CD4-positive, alpha-beta memory T cell (primary cell): Measurements from ENCODE around the gene SEZ6L. TPM values are rescaled to one million over a fixed set of nuclear protein-coding genes. Genes with fewer than 3 reads are reported as not detected.

Experiments
- CTCF ChIA-PET: fragments of 350-600 bp; sonication (Branson Sonifier 250); formaldehyde crosslinking; loops from one replicate; lab custom pipeline; 2021; ENCODE audit warnings: inconsistent platforms; ENCODE audit not compliant: partially characterized antibody; lab: Charles Lee
- POLR2A ChIA-PET: fragments of 350-600 bp; sonication (Branson Sonifier 250); formaldehyde crosslinking; loops from one replicate; lab custom pipeline; 2021; ENCODE audit not compliant: partially characterized antibody; lab: Charles Lee
- DNase-seq, 5 donors: peaks; one replicate each; pipeline versions ENCODE4 v3.0.0 to v3.0.0-alpha.2; 2020 to 2022; ENCODE audit warnings: mixed read lengths in 1 of 5
- H3K27ac ChIP-seq: one replicate; pipeline ENCODE4 v1.7.0; 2013; ENCODE audit warnings: low read depth, low read length
- H3K27me3 ChIP-seq: 2 replicates; pipeline ENCODE4 v1.7.0; 2013; ENCODE audit warnings: mild to moderate bottlenecking, low read length, moderate library complexity; ENCODE audit not compliant: insufficient read depth
- H3K36me3 ChIP-seq: 2 replicates; pipeline ENCODE4 v1.7.0; 2013; ENCODE audit warnings: mild to moderate bottlenecking, low read length, moderate library complexity; ENCODE audit not compliant: insufficient read depth
- H3K4me1 ChIP-seq: 2 replicates; pipeline ENCODE4 v1.7.0; 2013; ENCODE audit warnings: mild to moderate bottlenecking, low read length, moderate library complexity; ENCODE audit not compliant: insufficient read depth
- H3K4me3 ChIP-seq, 2 donors: one replicate each; pipeline ENCODE4 v1.7.0; 2013; ENCODE audit warnings: low read length in 2 of 2, mild to moderate bottlenecking in 1 of 2
- H3K9me3 ChIP-seq, 2 donors: one replicate each; pipeline ENCODE4 v1.7.0; 2013; ENCODE audit warnings: low read length in 2 of 2, control low read depth in 1 of 2; ENCODE audit not compliant: control insufficient read depth in 1 of 2
- H3K27ac Mint-ChIP-seq, 7 donors: one replicate each; pipeline ENCODE4 v1.8.0; 2020 to 2021; ENCODE audit warnings: mixed read lengths in 7 of 7, mild to moderate bottlenecking in 6 of 7, inconsistent platforms in 3 of 7, moderate library complexity in 3 of 7
- H3K27me3 Mint-ChIP-seq, 2 donors: one replicate each; pipeline ENCODE4 v1.8.0; 2020 to 2021; ENCODE audit warnings: mixed read lengths in 2 of 2
- H3K36me3 Mint-ChIP-seq, 2 donors: one replicate each; pipeline ENCODE4 v1.8.0; 2020 to 2021; ENCODE audit warnings: mixed read lengths in 2 of 2, inconsistent platforms in 1 of 2, mild to moderate bottlenecking in 1 of 2
- H3K4me1 Mint-ChIP-seq, 4 donors: one replicate each; pipeline ENCODE4 v1.8.0; 2020 to 2021; ENCODE audit warnings: mixed read lengths in 4 of 4, mild to moderate bottlenecking in 1 of 4
- H3K4me3 Mint-ChIP-seq, 8 donors: one replicate each; pipeline ENCODE4 v1.8.0; 2020 to 2021; ENCODE audit warnings: mixed read lengths in 8 of 8, mild to moderate bottlenecking in 7 of 8, moderate library complexity in 6 of 8, inconsistent platforms in 3 of 8
- H3K9me3 Mint-ChIP-seq, 8 donors: one replicate each; pipeline ENCODE4 v1.8.0; 2020 to 2021; ENCODE audit warnings: mixed read lengths in 8 of 8, mild to moderate bottlenecking in 5 of 8, inconsistent platforms in 3 of 8, moderate library complexity in 1 of 8
- intact Hi-C: fragments of 100-400 bp; cut with micrococcal nuclease; formaldehyde crosslinking; loops from one replicate; pipeline ENCODE4 v1.15.1; 2023
- polyA plus RNA-seq, 2 donors: library from polyadenylated mRNA; unstranded; fragments of 300-500 nt; fragmentation: Illumina TruSeq; gene quantifications; one replicate each; pipeline ENCODE4 v1.2.3, GENCODE V29; 2021
- total RNA-seq, 2 experiments: library from RNA; stranded (reverse); gene quantifications; one replicate each; pipeline ENCODE4 v1.2.3, GENCODE V29; 2021

Gene SEZ6L
- total and polyA plus RNA-seq, 4 experiments from 2014 or later: not detected

DNA sequence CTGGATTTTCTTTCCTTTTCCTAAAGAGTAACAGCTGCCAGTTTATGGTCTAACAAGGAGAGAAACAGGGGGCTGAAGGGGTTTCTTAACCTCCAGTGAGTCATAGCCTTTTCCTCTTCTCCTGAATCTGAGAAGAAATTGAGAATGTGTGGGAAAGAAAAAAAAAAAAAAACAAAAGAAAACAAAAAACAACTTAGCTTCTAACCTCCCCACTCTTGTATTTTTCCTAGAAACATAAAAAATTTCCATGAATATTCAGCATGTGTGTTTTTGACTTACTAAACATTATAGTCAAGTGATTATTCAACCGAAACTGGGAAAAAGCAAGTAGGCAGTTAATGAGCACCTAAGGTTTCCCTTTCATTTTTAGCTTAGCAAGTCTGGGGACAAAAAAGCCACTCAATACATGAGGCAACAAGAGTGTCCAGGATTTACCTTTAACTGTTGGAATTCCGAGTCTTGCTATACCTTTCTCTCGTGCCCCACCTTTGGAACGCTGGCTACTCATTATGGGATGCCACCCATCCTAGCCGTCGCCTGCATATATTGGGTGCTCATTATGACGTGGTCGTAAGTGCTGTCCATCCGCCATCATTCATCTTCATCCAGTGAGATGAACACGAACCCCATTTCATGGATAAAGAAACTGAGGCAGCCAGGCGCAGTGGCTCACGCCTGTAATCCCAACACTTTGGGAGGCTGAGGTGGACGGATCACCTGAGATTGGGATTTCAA, 262.2 kb downstream of the SEZ6L start:
- Histone ChIP-seq H3K4me1 (peaks cover 32% of the 10 kb centered on the region), H3K36me3 (peaks cover 4% of the 10 kb centered on the region), H3K4me3 (no peak overlapping the region), H3K27me3 (no peaks in the 10 kb centered on the region), H3K9me3 (no peaks in the 10 kb centered on the region), H3K27ac (no peak overlapping the region)
- POLR2A ChIA-PET: interaction anchor here (4.8 kb wide), 1 partner anchor 52 kb away, joined by 46 read pairs; the partner anchor contains the start of genes HPS4 and SRRD
- DNase-seq: no peak
- CTCF ChIA-PET: interaction anchor here (1.1 to 1.8 kb wide), 2 partner anchors 30 to 242 kb away, joined by 5 to 9 read pairs; no protein-coding TSS in a partner anchor
- H3K4me1 Mint-ChIP-seq: peaks cover 22 to 49% (median 34%) of the 10 kb centered on the region in 4 donors
- H3K9me3 Mint-ChIP-seq: no peaks in the 10 kb centered on the region
- peaks cover 13 to 24% of the 10 kb centered on the region in 2 donors for H3K36me3 Mint-ChIP-seq
- H3K27ac Mint-ChIP-seq: peak overlapping the region in 3 of 7 donors; percentile 11 to 87 (median 70)
- peak overlapping the region in 6 of 8 donors; percentile 20 to 87 (median 82) for H3K4me3 Mint-ChIP-seq
- H3K27me3 Mint-ChIP-seq: no peaks in the 10 kb centered on the region
- intact Hi-C loops: no loop called here

DNA sequence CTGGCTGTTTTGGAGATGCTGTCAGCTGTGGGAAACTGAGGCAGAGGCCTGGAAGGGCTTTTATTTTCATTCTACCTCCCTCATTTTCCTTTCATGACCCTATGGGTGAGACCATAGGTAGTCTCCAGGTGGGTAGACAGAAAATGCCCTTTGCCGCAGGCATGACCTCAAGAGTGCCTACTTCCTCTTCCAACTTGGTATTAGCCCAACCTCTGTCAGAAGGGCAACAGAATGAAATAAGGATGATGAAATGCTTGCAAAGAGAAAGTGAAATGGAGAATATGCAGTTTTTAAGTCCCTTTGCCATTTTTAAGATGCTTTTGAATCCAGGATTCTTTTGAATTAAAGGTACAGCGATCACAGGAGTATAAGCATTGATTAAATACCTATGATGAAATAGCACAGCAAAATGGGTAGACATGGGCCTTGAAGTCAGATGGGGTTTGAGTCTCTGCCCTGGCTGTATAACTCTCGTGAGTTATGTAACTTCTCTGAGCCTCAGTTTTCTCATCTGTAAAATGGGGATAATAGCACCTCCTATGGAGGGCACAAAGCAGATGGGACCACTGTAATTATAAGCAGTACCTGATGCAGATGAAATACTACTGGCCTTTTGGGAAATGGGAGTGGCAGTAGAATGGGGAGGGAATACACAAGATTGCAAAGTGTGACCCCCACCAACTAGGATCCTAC, 263.5 kb downstream of the SEZ6L start:
- intact Hi-C loops: no loop called here
- Mint-ChIP-seq H3K4me3 (peak overlapping the region in 1 of 8 donors; percentile 41), H3K36me3 (peaks cover 16 to 25% of the 10 kb centered on the region in 2 donors), H3K4me1 (peaks cover 20 to 56% (median 34%) of the 10 kb centered on the region in 4 donors), H3K27me3 (no peaks in the 10 kb centered on the region), H3K27ac (peak overlapping the region in 2 of 7 donors; percentile 37 to 38), H3K9me3 (no peaks in the 10 kb centered on the region)
- H3K27ac ChIP-seq: no peak overlapping the region
- peaks cover 37% of the 10 kb centered on the region for H3K4me1 ChIP-seq
- ChIA-PET POLR2A (interaction anchor here (4.8 kb wide), 1 partner anchor 51 kb away, joined by 46 read pairs; the partner anchor contains the start of genes HPS4 and SRRD), CTCF (no interaction called here)
- H3K4me3 ChIP-seq: no peak overlapping the region
- no peaks in the 10 kb centered on the region for H3K27me3 ChIP-seq
- H3K9me3 ChIP-seq: no peaks in the 10 kb centered on the region
- no peak for DNase-seq
- H3K36me3 ChIP-seq: peaks cover 4% of the 10 kb centered on the region
